Fibroblast of pulmonary artery (primary cell): Measurements from ENCODE around the gene SH3BGR.

ENCODE experiments used
- DNase-seq: peaks from one replicate; pipeline ENCODE4 v3.0.0-alpha.2; 2010; ENCODE audit warnings: low read depth
- H3K4me3 ChIP-seq: replicated peaks from 2 replicates; pipeline ENCODE4 v1.5.1; 2011; ENCODE audit warnings: low read depth, mild to moderate bottlenecking, control low read depth, low read length, moderate library complexity
- TF ChIP-seq, protein P1 (sequence below): IDR thresholded peaks from 2 replicates; pipeline ENCODE4 v1.5.1; 2011; ENCODE audit warnings: mild to moderate bottlenecking, control low read depth, low read length, inconsistent platforms; ENCODE audit errors: missing control alignments

The SH3BGR gene

DNA sequence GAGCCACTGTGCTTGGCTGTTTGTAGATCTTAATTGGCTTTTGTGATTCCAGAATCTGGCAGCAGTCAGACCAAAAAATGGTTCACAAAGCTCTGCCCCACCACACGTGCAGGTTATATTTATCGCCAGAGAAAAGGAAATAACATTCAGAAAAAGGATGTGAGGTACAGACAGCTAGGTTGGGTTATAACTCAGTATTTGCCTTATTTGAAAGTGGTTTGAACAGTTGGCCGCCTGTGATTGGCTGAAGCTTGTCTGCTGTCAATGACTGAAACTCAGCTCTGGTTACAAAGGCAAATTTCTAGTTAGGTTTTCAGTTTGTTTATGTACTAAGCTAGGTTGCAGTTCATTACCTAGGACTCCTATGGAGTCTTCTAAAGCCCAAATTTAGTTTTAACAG lies 9.6 kb downstream of the SH3BGR start:
- H3K4me3 ChIP-seq = no peak overlapping the region
- no peak for DNase-seq
- TF ChIP-seq, protein P1, sequence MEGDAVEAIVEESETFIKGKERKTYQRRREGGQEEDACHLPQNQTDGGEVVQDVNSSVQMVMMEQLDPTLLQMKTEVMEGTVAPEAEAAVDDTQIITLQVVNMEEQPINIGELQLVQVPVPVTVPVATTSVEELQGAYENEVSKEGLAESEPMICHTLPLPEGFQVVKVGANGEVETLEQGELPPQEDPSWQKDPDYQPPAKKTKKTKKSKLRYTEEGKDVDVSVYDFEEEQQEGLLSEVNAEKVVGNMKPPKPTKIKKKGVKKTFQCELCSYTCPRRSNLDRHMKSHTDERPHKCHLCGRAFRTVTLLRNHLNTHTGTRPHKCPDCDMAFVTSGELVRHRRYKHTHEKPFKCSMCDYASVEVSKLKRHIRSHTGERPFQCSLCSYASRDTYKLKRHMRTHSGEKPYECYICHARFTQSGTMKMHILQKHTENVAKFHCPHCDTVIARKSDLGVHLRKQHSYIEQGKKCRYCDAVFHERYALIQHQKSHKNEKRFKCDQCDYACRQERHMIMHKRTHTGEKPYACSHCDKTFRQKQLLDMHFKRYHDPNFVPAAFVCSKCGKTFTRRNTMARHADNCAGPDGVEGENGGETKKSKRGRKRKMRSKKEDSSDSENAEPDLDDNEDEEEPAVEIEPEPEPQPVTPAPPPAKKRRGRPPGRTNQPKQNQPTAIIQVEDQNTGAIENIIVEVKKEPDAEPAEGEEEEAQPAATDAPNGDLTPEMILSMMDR = no peak

DNA sequence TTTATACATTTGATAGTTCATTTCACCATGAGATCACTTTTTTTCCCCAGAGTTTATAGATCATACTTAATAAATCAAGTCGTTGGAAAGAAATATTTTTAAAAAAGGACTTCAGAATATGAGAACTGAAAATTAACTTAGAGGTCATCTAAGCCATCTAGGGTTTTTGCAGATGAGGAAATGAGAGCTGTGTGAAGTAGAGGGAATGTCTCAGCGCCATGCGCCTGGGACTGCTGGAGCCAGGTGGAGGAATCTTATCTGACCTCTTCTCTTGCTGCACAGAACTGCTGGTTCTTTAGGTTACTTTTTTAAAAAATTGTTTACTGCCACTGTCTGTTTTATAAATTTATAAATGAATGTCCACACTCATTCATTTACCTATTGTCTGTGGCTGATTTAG lies 11.5 kb downstream of the SH3BGR start:
- H3K4me3 ChIP-seq = no peak overlapping the region
- DNase-seq = no peak
- TF ChIP-seq, protein P1 = no peak

DNA sequence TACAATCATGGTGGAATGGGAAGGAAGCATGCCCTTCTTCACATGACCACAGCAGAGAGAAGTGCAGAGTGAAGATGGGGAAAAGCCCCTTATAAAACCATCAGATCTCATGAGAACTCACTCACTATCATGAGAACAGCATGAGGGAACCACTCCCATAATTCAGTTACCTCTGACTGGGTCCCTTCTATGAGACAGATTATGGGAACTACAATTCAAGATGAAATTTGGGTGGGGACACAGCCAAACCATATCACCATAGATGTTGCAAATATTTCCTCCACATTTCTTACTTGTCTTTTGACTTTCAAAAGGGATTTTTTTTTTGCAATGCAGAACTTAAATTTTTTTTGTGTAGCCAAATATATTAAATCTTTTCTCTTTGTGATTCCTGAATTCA lies 14.8 kb downstream of the SH3BGR start:
- H3K4me3 ChIP-seq = no peak overlapping the region
- no peak for DNase-seq
- TF ChIP-seq, protein P1 = no peak

DNA sequence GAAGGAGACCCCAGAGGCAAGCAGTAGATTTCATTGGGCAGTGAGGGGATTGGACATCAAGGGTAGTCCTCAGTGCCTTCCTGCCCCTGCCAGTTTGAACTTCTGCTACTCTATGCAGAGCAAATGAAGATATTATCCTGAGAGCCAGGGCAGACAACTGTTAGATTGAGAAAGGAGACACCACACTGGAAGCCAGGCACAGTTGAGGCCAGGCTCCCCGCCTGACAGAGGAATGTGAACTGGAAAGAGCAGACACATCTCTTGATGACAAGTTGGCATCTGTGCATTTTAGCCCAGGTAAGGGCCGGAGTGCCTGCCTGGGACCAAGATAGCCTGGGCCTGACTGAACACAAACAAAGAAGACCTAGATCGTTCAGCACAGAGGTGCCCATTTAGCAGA lies 16.0 kb downstream of the SH3BGR start:
- DNase-seq = no peak
- TF ChIP-seq, protein P1 = no peak

DNA sequence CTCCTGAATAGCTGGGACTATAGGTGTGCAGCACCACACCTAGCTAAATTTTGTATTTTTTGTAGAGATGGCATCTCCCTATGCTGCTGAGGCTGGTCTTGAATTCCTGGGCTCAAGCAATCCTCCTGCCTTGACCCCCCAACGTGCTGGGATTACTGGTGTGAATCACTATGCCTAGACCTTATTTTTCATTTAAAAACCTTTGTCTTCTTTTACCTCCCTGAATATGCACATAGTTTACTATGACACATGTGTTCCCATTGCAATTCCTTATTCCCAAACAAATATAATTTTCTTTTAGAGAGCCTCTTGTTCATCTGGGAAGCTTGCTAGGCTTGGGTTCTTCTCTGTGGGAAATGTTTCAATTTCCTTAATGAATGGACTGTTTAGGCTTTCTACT lies 16.8 kb downstream of the SH3BGR start:
- H3K4me3 ChIP-seq = no peak overlapping the region
- TF ChIP-seq, protein P1 = no peak
- no peak for DNase-seq

More for the DNA sequence above, 16.0 kb downstream of the SH3BGR start:
- H3K4me3 ChIP-seq = no peak overlapping the region

DNA sequence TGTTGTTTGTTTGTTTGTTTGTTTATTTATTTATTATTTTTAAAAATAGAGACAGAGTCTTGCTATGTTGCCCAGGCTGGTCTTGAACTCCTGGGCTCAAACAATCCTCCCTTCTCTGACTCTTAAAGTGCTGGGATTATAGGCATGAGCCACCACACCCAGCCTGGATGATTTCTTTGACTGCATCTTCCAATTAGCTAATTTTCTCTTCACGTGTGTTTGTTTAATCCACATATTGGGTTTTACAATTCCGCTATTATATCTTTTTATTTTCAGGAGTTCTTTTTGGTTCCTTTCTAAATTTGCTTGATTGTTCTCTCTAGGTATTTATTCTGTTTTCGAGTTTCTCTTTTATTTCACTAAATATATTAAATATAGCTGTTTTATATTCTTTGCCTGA lies 19.8 kb downstream of the SH3BGR start:
- no peak for DNase-seq
- H3K4me3 ChIP-seq = no peak overlapping the region
- TF ChIP-seq, protein P1 = no peak

DNA sequence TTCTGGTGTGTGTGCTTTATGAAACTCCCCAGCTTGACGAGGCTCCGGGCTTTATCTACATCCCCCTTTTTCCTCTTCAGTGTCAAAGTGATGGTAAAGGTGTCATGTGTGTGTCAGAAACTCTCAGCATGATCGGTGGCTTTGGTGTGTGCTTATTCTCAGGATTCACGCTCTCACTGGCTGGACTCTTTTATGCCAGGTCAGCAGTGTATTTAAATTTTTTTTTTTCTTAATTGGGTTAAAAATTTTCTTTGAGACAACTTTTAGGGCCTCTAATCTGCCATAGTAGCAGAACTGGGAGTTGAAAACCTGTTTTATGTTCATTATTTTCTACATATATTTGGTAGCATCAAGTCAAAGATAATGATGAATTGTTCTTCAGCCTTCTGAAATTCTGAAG lies 21.0 kb downstream of the SH3BGR start:
- no peak overlapping the region for H3K4me3 ChIP-seq
- TF ChIP-seq, protein P1 = no peak
- DNase-seq = no peak
